ENCODE results near the gene PICK1.
A peak's percentile ranks its signal among the peaks of the same experiment; 100 is the strongest.

PICK1 gene

DNA sequence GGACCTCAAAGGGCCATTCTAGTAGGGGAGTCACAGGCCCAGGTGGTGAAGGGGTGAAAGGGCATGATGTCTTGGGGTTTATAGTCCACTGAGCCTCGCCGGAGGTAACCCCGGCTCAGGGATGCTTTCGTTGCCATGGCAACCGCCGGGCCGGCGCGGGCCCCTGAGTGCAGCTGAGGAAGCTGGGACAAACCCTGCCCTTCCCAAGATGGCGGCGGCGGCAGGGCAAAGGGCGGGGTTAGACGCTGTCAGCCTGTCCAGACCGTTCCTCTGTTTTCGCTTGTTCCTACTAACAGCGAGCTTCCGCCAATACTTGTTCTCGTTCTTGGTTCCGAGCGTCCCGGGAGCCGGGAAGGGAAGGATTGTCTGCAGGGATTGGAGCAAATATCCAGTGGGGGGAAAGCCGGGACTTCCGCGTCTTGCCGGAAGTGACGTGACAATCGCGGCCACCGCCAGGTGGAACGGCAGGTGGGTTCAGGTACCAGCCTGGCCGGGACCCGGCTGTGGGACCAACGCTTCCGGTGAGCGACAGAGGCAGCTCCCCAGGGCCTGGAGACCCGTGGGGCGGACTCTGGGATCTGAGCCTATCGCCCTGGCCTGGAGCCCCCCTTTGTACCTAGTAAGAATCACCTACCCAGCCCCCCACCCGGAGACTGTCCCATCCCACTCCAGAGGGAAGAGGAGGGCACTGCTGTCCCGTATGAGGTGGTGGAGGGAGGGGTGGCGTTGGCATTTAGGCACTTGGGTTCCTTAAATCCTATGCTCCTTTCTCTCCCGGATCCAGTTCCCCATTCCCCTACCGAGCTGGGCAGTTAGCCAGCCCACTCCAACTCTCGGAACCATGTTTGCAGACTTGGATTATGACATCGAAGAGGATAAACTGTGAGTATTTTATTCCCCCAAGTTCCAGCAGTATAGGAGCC lies at the start of gene PICK1:
Gene PICK1, plus strand, starts transcription at position 436 of the 923 bp plus-strand sequence. Its CDS starts 406 bp downstream, at position 842.
- DNase-seq (ENCODE audit: extremely low spot score), result peak; percentile 92
- ChIA-PET CTCF (interaction anchor here (1.0 to 1.4 kb wide), 2 partner anchors 11 to 57 kb away, joined by 3 to 5 read pairs; no protein-coding TSS in a partner anchor), POLR2A (interaction anchor here (0.6 kb wide), 1 partner anchor 156 kb away, joined by 3 read pairs; no protein-coding TSS in a partner anchor)
- no peak for TF ChIP-seq CTCF (IDR thresholded peaks at IDR 0.05; ENCODE audit: control extremely low read depth, extremely low read depth, low read depth, missing control alignments)

DNA sequence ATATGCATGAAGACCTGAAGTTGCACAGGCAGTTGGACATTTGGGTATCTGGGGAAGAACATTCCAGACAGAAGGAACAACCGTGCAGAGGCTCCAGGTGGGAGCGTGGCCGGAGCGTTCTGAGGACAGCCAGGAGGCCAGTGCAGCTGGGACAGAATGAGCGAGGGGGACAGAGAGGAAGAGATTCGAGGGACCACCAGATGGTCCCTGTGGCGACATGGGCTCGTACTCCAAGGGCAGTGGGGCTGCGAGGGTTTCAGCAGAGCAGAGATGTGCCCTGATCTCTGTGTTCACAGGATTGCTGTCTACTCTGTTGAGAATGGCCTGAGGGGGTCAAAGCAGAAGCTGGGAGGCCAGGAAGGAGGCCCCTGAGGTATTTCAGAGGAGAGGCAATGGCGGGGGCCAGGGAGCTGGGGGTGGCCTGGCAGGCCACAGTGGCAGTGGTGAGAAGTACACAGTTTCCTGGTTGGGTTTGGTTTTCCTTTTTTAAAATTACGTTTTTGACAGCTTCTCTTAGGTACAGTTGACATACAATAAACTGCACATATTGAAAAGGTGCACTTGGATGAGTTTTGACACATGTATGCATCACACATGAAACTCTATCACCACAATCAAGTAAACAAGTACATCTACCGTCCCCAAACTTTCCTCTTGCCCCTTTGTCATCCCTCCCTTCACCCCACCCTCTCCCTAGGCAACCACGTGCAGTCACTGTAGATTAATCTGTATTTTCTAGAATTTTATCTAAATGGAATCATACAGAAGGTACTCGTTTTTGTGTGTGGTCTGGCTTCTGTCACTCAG lies 48.0 kb upstream of the PICK1 start:
- ChIA-PET CTCF (no interaction called here), POLR2A (no interaction called here)
- DNase-seq (ENCODE audit: extremely low spot score), result no peak
- TF ChIP-seq CTCF (IDR thresholded peaks at IDR 0.05; ENCODE audit: control extremely low read depth, extremely low read depth, low read depth, missing control alignments), result no peak

DNA sequence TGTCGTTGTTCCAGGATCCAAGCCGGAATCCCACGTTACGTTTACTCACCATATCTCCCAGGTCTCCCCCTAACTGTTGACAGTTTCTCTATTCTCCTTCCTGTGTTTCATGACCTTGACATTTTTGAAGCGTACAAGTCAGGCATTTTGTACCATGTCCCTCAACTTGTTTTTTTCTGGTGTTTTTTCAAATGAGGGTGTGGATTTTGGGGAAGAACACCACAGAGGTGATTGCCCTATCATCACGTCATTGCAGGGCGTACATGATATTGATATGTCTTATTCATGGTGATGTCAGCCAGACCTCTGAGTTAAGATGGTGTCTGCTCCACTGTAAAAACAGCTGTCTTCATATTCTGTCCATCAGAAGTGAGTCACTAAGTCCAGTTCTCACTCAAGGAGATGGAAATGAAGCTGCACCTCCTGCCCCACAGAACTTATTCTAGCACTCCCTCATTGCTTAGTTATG lies 44.6 kb upstream of the PICK1 start:
- CTCF ChIA-PET, result interaction anchor here (1.5 kb wide), 1 partner anchor 12 kb away, joined by 3 read pairs; no protein-coding TSS in a partner anchor
- DNase-seq (ENCODE audit: extremely low spot score), result no peak

DNA sequence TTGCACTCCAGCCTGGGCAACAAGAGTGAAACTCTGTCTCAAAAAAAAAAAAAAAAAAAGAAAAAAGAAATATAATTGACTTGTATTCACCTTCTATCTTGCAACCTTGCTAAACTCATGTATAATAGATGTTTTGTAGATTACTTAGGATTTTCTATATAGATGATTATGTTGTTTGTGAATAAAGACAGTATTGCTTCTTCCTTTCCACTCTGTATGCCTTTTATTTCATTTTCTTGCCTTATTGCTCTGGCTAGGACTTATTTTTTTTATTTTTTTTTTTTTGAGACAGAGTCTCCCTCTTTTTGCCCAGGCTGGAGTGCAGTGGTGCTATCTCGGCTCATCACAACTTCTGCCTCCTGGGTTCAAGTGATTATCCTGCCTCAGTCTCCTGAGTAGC lies 43.1 kb upstream of the PICK1 start:
- ChIA-PET POLR2A (no interaction called here), CTCF (no interaction called here)
- TF ChIP-seq CTCF (IDR thresholded peaks at IDR 0.05; ENCODE audit: control extremely low read depth, extremely low read depth, low read depth, missing control alignments), result no peak
- no peak for DNase-seq (ENCODE audit: extremely low spot score)

More for the DNA sequence above, 44.6 kb upstream of the PICK1 start:
- TF ChIP-seq CTCF (IDR thresholded peaks at IDR 0.05; ENCODE audit: control extremely low read depth, extremely low read depth, low read depth, missing control alignments), result no peak
- POLR2A ChIA-PET, result no interaction called here

GRCh38 chr22:38016182-38017151 lies 40.7 kb upstream of the PICK1 start:
- DNase-seq (ENCODE audit: extremely low spot score), result no peak
- TF ChIP-seq CTCF (IDR thresholded peaks at IDR 0.05; ENCODE audit: control extremely low read depth, extremely low read depth, low read depth, missing control alignments), result no peak
- ChIA-PET CTCF (no interaction called here), POLR2A (no interaction called here)
